DMS114 treated with DMSO at 0.1 percent for 48 hours (cell line): ENCODE results near the gene SPATA13.
"Not testable (repeated sequence)": the region's sequence is repeated elsewhere in the genome, so short reads cannot be mapped to it uniquely, and the experiment has no call there.

Experiments
- DNase-seq: peaks from one replicate; lab custom pipeline; 2025; ENCODE audit not compliant: unreplicated experiment; lab: John Stamatoyannopoulos, UW

SPATA13 gene

GRCh38 chr13:24308068-24308445 is 147.5 kb downstream of the SPATA13 start:
- DNase-seq: no peak

- no peak for DNase-seq
Measured at GRCh38 chr13:24308488-24309020, 148.0 kb downstream of the SPATA13 start.

- DNase-seq: not testable (repeated sequence)
Measured at GRCh38 chr13:24309300-24309699, 148.8 kb downstream of the SPATA13 start, which contains the start of gene C1QTNF9. C1QTNF9 (plus strand) TSS chr13:24309580; CDS start chr13:24316004, 6,424 bp downstream.

GRCh38 chr13:24313439-24313838 is 152.9 kb downstream of the SPATA13 start:
- no peak for DNase-seq

- DNase-seq: not testable (repeated sequence)
Measured at GRCh38 chr13:24317835-24318234, 157.3 kb downstream of the SPATA13 start.

GRCh38 chr13:24318878-24319277 is 158.4 kb downstream of the SPATA13 start:
- not testable (repeated sequence) for DNase-seq

GRCh38 chr13:24319641-24320040 is 159.1 kb downstream of the SPATA13 start:
- not testable (repeated sequence) for DNase-seq

- not testable (repeated sequence) for DNase-seq
Measured at GRCh38 chr13:24321416-24321815, 160.9 kb downstream of the SPATA13 start.

GRCh38 chr13:24322470-24322869 is 161.9 kb downstream of the SPATA13 start:
- DNase-seq: not testable (repeated sequence)

GRCh38 chr13:24323036-24323738 is 162.7 kb downstream of the SPATA13 start:
- DNase-seq: no peak

GRCh38 chr13:24323739-24324075 is 163.2 kb downstream of the SPATA13 start:
- no peak for DNase-seq

GRCh38 chr13:24327598-24327997 is 167.1 kb downstream of the SPATA13 start:
- not testable (repeated sequence) for DNase-seq

- no peak for DNase-seq
Measured at GRCh38 chr13:24328145-24328544, 167.6 kb downstream of the SPATA13 start.

- DNase-seq: no peak
Measured at GRCh38 chr13:24338721-24339120, 178.2 kb downstream of the SPATA13 start.

- no peak for DNase-seq
Measured at GRCh38 chr13:24339937-24340607, 179.6 kb downstream of the SPATA13 start.

- no peak for DNase-seq
Measured at GRCh38 chr13:24340608-24340955, 180.1 kb downstream of the SPATA13 start.

- DNase-seq: no peak
Measured at GRCh38 chr13:24341439-24341838, 180.9 kb downstream of the SPATA13 start.

- no peak for DNase-seq
Measured at GRCh38 chr13:24348385-24348784, 187.9 kb downstream of the SPATA13 start.

- no peak for DNase-seq
Measured at GRCh38 chr13:24348797-24349515, 188.4 kb downstream of the SPATA13 start.

GRCh38 chr13:24349778-24350664 is 189.5 kb downstream of the SPATA13 start:
- DNase-seq: not testable (repeated sequence)

- no peak for DNase-seq
Measured at GRCh38 chr13:24351423-24351822, 190.9 kb downstream of the SPATA13 start.
